OCI-LY3 (cell line): ENCODE results near the gene CDH15.

ENCODE experiments used
- CTCF ChIP-seq: fragments of 200-600, 300-600 bp; sonication (generic); IDR thresholded peaks from 2 replicates; pipeline ENCODE4 v1.5.1; 2014; ENCODE audit warnings: antibody characterized with exemption, low read length, low read depth
- EZH2phosphoT487 ChIP-seq: fragments of 200-600 bp; shearing (Covaris generic); IDR thresholded peaks from 2 replicates; pipeline ENCODE4 v1.6.1; 2018; ENCODE audit warnings: antibody characterized with exemption, mixed run types, low read depth

GRCh38 chr16:89187770-89188392, 16.3 kb downstream of the CDH15 start:
- no peak for TF ChIP-seq CTCF
- TF ChIP-seq EZH2phosphoT487, result no peak
